ENCODE data around the gene ALK.

The ALK gene

DNA sequence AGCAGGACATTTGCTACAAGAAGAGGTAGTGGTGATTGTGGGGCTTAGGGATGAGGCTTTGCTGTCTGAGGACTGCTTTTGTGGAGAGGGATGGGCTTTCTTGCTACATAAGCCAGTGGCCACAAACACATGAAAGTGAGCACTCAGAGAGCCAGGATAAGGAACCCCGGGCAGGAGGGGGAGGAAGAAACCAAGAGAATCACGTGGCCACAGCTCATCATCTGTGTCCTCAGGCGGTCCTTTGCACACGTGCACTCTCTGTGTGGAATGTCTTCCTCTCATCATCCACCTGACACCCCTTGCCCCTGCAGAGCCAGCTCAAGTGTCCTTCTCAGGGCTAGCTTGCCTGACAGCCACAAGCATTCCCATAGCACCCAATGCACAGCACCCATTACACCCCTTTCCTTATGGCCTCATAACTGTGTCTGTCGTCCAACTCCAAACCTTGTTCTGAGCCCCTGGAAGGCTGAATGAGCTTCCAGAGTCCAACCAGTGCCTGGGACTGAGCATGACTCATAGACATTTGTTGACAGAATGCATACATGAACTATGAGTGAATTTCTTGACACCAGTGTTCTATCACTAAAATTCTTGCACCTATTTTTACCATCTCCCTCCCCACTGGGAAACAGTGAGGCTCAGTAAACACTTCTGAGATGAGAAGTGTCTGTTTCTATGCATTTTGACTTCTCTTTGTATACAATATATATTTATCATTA is 398.3 kb downstream of the ALK start:
- no peak for DNase-seq

DNA sequence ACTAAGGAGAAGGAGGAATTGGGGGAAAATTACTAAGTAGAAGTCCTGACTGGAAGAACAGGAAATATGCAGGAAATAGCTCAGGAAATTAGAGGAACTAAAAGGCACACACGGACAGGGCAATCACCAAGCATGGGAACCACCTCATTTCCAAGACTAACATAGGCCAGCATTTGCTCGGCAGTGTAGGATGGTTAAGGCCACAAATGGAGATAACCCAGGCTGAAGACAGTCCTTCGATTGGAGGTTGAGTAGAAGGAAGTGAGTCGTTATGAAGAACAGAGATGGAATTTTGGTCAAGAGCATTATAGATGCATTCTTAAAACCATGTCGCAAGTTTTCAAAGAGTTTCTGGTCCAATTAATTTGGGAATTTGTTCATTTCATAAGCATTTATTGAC is 401.4 kb downstream of the ALK start:
- no peak for DNase-seq

DNA sequence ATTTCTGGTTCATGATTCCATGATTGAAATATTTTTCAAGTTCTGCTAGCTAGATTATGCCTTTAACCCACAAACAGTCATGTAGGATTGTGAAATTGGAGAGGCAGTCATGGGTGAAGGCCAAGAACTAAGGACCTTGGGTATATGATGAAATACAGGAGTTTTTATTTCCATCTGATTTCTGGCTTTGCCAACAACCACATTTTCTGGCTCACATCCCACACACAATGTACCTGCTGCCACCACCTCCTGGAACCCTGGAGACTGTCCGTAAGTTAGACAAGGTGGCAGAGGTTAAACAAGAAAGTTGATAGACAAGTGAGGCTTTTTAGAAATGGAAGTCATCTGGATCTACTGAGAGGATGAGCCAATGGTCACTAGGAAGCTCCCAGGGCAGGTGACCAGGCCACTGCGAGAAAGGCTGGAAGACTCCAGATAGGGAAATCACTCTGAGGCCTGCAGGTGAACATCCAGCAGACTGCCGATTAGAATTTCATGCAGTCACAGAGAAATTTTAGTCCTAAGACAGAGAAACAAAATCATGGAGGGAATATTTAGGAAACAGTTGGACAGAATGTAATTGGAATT is 402.0 kb downstream of the ALK start:
- no peak for DNase-seq

DNA sequence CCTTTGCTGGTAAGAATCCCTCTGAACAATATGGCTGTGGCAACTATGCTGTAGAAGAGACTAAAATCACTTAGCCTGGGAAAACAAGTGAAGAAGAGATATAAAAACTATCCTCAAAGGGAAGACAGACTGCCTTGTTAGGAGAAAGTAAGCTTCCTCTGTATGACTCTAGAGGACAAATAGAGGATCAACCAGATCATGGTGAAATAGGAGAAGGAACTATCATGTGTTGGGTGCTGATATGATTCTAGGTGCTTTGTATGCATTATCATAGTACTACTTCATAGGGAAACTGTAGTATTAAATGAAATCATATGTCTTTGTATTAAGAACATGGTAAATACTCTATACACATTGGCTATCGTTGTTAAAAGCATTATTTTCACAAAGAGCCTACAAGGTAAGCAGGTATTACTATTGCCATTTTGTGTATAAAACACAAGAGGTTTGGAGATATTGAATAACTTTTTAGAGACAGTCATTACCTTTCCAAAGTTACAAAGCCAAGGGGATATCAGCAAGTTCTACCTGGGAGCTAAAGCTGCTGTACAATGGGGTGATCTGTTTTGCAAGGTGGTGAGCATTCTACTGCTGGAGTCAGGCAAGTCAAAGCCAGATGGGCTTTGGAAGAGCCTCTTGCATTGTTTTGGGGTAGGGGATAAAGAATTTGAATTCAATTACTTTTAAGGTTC is 402.6 kb downstream of the ALK start:
- DNase-seq, result no peak

DNA sequence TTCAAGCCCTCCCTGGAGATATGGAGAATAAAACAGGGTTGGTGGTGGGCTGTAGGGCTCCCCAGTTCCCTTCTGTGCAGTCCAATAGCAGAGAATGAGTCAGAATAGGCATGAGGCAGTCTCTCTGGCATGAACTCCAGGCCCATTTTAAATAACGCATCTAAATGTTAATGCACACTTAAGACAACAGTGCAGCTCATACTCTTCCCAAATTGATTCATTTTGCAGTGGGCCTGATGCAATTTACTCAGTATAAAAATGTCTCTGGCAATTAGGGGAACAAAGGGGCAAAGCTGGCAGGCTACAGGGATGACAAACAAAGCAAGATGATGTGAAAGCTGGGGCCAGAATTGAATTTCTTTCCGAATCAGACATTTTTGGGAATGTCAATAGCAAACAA is 403.4 kb downstream of the ALK start:
- no peak for DNase-seq

DNA sequence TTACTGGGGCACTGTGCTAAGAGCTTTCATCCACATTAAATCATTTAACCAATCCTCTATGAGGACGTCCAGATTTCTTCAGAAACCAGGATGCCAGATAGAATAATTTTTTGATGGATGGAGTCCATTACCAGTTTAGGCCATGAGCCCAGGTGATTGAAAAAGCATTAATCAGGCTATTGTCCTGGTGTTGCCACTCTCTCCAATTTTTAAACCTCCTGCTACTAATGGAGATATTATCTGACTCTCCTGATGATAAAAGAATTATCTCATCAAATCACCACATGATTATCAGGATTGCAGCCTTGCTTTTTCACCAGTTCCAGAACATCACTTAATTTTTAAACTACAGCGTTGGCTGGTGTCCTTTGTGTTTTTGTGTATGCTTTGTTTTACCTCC is 404.0 kb downstream of the ALK start:
- no peak for DNase-seq

DNA sequence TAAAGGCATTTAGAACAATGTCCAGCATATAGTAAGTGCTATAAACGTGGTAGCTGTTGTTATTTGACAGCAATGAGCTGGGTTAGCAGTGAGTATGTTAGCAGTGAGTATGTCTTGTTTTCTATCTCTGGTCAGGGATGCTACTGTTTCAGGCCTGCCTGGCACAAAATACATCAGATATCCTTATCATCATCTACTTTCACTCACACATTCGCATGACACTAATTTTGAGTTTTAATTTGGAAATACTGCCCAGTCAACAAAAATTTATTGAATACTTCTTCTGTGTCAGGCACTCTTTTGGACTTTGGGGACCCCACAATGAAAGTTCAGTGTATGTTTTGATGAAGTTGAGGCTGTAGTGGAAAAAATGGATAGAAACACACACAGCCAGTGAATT is 404.6 kb downstream of the ALK start:
- DNase-seq, result no peak

DNA sequence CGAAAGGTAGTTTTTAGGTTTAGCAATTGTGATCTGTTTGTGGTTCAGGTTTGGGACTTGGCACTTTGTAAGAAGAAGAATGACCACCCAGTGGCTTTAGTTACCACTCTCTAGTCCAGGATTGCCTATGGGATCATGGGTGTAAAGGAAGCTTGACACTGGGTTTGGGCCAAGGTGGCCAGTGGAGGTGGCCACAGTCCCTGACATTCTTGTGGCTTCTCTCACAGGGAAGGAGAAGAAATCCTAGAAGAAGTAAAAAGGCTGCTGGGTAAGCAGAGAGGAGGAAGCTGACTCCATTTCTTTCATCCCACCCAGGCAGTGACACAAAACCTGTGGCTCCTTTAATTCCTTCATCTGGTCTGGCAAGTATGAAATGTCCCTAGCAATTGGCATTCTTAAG is 411.5 kb downstream of the ALK start:
- DNase-seq, result no peak

DNA sequence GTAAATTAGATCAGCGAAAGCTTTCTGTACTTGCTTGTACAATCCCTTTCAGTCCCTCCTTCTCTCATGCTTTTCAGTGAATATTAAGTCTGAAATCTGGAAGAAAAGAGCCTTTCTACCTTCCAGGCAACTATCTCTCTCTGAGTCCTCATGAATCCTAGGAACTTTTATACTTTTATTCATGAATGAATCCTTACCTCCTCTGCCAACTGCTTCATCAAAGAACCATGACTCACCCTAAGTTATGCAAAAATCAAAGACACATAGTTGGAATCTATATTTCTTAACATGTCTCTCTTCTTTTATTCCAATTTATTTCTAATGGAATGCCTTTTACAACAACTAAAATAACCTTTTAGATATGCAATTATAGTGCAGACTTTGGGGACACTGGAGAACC is 412.0 kb downstream of the ALK start:
- no peak for DNase-seq

DNA sequence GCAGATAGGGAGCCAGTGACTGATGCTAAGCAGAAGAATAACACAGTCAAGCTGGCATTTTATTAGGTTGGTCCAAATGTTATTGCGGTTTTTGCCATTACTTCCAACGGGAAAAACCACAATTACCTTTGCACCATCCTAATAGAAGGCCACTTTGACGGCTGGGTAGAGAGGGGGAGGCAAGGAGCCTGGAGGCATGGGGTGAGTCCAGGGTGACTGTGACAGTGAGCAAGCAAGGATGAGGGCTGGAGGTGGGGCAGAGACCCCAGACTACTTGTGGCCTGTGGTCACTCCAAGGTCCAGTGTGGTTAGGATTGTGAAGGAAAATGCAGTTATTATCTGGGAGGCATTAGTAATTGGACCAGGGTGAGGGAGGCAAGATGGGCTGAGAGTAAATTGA is 416.6 kb downstream of the ALK start:
- no peak for DNase-seq

DNA sequence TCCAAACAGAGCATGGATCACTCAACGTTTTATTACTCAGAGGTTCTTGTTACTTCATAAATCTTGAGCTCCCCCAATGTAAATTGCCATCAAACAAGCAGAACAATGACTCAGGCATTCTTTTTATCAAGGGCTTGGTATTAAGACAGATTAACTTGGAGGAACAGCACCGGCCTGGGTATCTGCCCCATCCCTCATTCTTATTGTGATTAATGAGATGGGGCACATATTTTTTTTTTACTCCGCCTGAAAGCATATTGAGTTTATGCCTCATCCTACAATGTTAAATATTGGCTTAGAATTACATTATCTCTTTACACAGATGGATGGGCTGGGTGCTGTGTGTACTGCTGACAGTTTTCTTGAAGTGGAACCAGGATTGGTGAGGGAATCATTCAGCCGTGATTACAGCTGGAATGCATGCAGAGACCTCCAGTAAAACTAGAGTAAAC is 418.9 kb downstream of the ALK start:
- DNase-seq, result no peak

DNA sequence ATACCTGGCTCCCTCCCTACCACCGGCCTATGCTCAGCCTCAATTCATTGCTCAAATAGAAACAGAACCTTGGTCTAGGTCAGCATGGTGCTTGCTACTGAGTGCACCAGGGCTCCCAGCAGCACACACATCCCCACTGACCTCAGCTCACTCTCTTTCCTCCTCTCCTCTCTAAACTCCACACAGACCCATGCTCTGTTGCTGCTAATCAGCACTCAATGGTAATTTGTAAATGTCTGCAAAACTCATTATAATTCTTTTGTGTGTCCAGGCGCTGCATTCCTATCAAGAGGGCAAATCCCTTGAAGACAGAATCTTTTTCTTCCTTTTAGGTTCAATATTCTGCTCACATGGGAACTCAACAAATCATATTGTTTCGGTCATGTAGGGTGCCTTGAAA is 424.0 kb downstream of the ALK start:
- DNase-seq, result no peak

DNA sequence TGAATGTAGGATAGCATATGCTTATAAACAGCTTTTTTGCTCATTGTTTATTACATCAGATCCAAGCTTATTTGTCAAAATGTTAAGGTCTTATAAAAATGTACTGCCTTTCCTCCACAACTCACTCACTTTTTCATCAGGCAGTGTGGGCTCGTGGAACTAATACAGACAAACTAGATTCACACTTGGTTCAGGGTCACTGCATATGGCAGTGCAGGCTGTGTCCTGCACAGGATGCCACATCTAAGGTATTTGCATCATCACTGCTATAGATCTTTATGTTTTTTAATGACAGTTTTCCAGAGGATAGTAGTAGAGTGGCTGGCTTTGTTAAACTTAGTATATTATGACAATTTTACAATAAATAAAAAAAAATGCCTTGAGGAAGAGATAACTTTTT is 425.2 kb downstream of the ALK start:
- no peak for DNase-seq

DNA sequence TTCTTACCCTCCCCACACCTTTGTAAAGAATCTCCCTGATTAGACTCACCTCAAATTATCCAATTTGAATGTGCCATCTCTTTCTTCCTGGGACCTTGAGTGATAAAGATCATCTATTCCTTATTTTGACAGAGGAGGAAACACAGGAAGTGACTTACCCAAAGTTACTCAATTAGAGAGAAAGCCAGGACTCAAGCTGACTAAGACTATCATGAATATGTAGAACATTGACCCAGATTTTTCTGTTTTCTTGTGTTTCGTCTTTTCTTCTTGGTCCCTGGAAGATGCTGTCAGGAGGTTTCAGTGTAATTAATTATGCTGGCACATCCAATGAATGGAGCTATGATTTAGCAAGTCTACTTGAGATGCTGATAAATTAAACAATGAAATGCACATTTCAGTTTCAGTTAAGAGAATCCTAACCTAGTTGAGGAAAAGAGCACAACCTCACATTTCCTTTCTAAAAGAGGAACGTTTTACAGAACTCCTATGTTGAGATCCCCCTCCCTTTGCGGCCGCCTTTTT is 425.8 kb downstream of the ALK start:
- no peak for DNase-seq

DNA sequence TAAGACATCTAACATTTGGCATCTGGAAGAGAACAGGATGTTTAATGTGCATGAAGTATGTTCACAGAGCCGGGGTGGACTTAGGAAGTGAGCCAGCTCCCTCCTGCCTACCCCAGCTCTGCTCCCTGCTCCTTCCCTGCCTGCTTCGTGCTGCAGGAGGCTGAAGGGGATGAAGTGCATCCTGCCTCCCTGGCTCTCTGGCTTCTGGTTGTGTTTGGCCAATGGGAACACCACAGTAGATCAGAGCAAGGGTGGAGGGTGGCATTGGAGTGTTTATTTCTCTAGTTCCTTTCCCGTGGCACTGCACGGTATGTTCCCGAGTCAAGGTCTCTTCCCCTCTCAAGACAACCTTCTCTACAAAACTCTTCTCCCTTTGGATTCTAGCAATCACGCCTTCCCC is 426.3 kb downstream of the ALK start:
- no peak for DNase-seq

DNA sequence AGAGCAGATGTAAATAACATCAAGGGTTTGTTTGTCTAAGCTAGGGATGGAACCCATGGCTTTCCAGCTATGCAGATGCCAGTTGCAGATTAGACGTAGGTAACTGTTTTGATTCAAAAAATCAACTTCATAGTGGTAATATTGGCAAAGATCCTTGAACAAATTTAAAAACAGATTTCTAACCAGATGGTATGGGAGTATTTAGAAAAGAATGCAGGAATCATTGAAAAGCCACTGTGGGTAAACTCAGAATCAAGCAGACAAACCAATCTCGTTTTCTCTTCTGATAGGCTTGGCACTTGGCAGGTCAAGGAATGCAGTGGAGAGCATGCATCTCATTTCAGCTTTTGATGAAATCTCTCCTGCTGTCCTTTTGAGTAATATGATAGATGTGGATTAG is 428.7 kb downstream of the ALK start:
- no peak for DNase-seq

DNA sequence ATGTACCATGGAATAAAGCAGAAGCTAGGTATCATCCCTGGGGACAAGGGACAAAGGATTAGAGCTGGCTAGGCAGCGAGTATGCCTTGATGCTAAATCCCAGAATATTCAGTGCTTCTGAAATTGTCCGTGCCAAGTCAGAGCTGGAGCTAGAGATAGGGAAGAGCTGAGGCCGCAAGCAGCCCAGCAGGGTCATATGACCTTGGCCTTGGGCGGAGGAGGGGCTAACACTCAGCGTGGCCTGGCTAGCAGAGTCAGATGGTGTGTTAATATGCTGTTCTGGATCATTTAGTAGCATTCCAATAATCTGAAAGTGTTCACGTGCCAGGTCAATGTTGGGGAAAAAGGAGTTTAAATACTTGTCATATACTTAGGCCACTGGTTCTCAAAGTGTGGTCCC is 431.3 kb downstream of the ALK start:
- DNase-seq, result no peak

DNA sequence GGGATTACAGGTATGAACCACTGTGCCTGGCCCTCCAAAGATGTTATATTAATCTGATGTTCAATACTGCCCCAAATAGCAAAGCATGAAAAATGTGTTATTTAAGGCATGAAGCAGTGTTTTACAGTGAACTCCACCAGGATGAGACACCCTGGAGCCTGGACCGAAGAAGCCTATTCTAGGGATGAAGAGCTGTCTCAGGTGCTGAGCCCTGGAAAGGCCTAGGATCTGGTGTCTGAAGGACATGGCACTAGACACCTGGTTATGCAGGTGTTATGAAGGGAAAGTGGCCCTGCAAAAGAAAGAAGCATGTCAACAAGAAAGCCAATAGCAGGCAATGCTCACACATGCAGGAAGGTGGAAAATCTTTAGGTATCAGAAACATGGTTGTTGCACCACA is 431.8 kb downstream of the ALK start:
- no peak for DNase-seq

DNA sequence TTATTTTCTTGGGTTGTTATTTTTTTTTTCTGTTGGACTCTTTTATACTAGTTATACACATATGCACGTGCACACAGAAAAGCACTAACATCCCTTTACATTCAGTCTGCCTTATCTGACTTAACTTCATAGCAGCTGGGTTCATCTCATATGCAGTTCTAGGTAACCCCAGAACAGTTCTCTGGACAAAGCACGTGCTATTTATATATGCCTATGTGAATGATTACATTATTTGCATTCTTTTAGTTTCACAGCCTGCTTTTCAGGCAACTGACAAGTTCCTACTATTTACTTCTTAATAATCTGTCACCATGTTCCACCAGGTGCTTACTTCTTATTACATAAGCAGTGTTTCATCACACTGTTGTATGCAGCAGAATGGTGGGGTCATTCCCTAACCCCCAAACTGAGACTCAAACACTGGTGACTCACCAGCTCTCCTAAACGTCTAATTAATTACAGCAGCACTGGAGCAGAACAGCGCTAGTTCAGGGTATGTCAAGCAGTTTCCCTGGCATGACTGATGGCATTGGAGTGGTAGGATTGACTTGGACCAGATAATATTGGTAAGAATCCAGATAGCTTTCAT is 433.3 kb downstream of the ALK start:
- no peak for DNase-seq

DNA sequence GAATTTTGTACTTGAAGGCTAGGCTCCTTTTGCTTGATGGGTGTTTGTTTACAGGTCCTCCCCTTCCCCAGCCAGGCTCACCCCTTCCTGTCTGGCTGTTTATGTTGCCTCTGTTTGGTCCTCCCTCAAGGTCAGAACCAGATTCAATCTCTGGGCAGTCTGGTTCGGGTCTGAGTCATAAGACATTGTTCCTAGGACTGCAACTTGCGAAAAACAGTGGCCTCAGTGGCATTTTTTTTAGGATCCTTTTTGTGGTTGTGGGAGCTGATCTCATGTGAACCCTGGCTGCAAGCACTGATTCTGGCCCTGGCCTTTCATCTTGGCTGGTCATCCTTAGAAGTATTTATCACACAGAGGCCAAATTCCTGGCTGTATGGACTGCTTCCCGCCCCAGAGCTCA is 435.8 kb downstream of the ALK start:
- no peak for DNase-seq

DNA sequence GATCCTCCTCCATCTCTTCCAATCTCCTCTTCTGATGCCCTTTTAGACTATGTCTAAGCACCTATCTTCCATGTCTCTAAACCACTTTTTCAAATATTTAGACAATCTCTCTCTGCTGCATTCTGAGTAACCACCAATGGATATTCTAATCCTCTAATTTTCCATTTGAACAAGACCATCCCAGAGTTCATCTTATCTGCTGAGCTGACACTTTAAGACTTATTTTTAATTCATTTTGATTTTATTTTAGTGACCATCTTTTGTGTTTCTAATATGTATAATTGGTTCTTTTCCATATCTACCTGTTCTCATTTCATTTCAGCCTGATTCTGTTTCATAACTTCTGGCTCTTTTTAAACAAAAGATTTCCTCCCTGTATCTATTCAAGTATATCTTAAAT is 436.3 kb downstream of the ALK start:
- DNase-seq, result no peak

DNA sequence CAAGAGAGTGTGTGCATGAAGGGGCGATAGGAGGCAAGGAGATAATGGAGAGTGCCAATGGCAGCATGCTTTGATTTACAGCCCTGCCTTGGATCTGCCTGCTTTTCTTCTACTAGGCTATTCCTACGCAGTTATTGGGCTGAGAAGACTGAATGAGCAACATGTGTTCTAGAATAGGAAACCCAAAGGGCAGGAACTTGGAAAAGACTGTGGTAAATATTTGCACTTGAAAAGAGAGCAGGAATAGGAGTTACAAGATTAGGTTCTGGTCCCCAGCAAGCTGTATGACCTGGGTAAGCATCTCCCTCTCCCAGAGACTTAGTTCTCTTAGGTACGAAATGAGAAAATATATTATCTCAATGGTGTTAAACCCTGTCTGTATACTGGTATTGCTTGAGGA is 438.5 kb downstream of the ALK start:
- no peak for DNase-seq

DNA sequence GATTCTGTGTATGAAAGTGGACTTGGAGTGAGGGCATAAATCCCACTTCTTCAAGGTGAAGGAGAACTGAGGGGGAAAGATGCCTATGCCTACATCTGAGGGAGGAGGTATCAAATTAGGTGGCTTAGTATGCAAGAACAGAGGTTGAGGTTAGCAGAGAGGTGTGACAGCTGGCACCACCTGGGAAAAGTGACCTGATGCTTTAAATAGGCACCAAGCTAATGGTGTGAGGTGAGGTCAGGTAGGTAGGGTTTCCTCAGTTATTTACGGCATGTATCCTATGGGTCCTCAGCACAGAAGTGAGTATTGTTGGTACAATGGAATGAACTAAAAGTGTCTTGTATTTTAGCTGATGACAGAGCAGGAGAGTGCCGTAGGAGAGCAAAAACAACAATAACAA is 439.0 kb downstream of the ALK start:
- no peak for DNase-seq

DNA sequence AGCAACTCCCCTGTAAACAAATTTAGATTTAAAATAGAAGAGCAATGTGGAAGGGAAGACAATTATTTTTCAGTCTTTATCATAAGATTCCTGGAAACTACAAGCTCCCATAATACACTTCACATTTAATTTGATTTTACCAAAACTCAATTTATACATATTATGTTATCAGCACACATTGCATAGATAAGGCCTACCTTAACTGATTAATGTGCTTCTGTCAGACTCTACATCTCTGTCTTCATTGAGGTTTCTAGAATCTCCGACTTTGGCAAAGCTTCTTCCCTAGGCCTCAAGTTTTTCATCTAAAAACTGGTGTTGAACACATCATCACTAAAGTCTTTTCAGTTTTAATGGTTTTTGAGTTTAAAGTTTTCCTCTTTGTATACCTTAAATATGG is 440.1 kb downstream of the ALK start:
- DNase-seq, result no peak
